Panc1 (cell line): ENCODE data around the gene PPP6R2. TPM values are rescaled to one million over a fixed set of nuclear protein-coding genes. Genes with fewer than 3 reads are reported as not detected.

Experiments used
- ATAC-seq: fragments of 200-7000 bp; cut with Tn5 transposase; 2 replicates; pipeline ENCODE4 v1.9.1; 2020; ENCODE audit warnings: mild to moderate bottlenecking, moderate library complexity
- BruUV-seq: library from RNA; stranded (reverse); fragments of 400-500 nt; replicated peaks from 2 replicates; lab custom pipeline; 2021; lab: Mats Ljungman, UMichigan
- CTCF ChIA-PET: fragments of 300-600 bp; sonication (Branson Sonifier 250); formaldehyde crosslinking; loops from one replicate; lab custom pipeline; 2022; ENCODE audit warnings: antibody characterized with exemption; lab: Charles Lee
- POLR2A ChIA-PET: fragments of 300-600 bp; sonication (Branson Sonifier 250); formaldehyde crosslinking; loops from one replicate; lab custom pipeline; 2022; ENCODE audit warnings: antibody characterized with exemption; lab: Charles Lee
- DNase-seq: peaks from one replicate; pipeline ENCODE4 v3.0.0-alpha.2; 2010; ENCODE audit warnings: low read depth, low spot score
- H3K27ac ChIP-seq: 2 replicates; pipeline ENCODE4 v1.5.1; 2011; ENCODE audit warnings: mild to moderate bottlenecking, low read length, inconsistent platforms
- H3K27me3 ChIP-seq: fragments of 200-500 bp; sonication (Bioruptor generic); 2 replicates; pipeline ENCODE4 v1.6.0; 2014; ENCODE audit warnings: low read length, inconsistent platforms; ENCODE audit not compliant: control insufficient read depth, insufficient read depth
- H3K36me3 ChIP-seq: fragments of 200-500 bp; sonication (Bioruptor generic); 2 replicates; pipeline ENCODE4 v1.5.1; 2014; ENCODE audit warnings: inconsistent platforms, mild to moderate bottlenecking, low read length, moderate library complexity; ENCODE audit not compliant: control insufficient read depth, insufficient read depth
- H3K4me1 ChIP-seq: 2 replicates; pipeline ENCODE4 v1.5.1; 2011; ENCODE audit warnings: inconsistent platforms, mild to moderate bottlenecking, low read length, moderate library complexity; ENCODE audit not compliant: control insufficient read depth, insufficient read depth
- H3K4me3 ChIP-seq, 2 experiments: 2 replicates each; pipeline ENCODE4 v1.5.1; 2011 to 2012; ENCODE audit warnings: low read depth in 2 of 2, low read length in 2 of 2, mild to moderate bottlenecking in 2 of 2, inconsistent platforms in 1 of 2, moderate library complexity in 1 of 2
- H3K9me3 ChIP-seq: fragments of 200-500 bp; sonication (Bioruptor generic); 2 replicates; pipeline ENCODE4 v1.5.1; 2014; ENCODE audit warnings: low read depth, mild to moderate bottlenecking, inconsistent platforms, low read length, moderate library complexity; ENCODE audit not compliant: control insufficient read depth, insufficient read depth
- CTCF ChIP-seq: fragments of 450-650 bp; IDR thresholded peaks from 2 replicates; pipeline ENCODE4 v1.5.1; 2017; ENCODE audit warnings: mild to moderate bottlenecking
- POLR2AphosphoS5 ChIP-seq: IDR thresholded peaks from 2 replicates; pipeline ENCODE4 v1.6.1; 2012; ENCODE audit warnings: mild to moderate bottlenecking, low read depth, low read length, moderate library complexity
- REST ChIP-seq, 2 experiments: IDR thresholded peaks; 2 replicates each; pipeline ENCODE4 v1.6.1; 2011 to 2012; ENCODE audit warnings: low read depth in 2 of 2, control low read depth in 1 of 2, low read length in 1 of 2, mild to moderate bottlenecking in 1 of 2, moderate library complexity in 1 of 2; ENCODE audit not compliant: insufficient read depth in 1 of 2
- SIN3A ChIP-seq: IDR thresholded peaks from 2 replicates; pipeline ENCODE4 v1.6.1; 2012; ENCODE audit warnings: low read depth, mild to moderate bottlenecking, low read length, moderate library complexity, borderline replicate concordance; ENCODE audit not compliant: insufficient read depth
- TCF7L2 ChIP-seq: IDR thresholded peaks from 2 replicates; pipeline ENCODE4 v1.6.1; 2011; ENCODE audit warnings: mild to moderate bottlenecking, low read depth, low read length, inconsistent platforms
- in situ Hi-C: cut with HindIII; loops from 2 replicates; pipeline ENCODE4 v1.10.0; 2016; ENCODE audit warnings: low sequenced_read_pairs, low pct_unique_long_range_greater_than_20kb
- intact Hi-C: fragments of 100-400 bp; cut with micrococcal nuclease; formaldehyde crosslinking; loops from one replicate; pipeline ENCODE4 v1.10.0; 2022; ENCODE audit not compliant: unreplicated experiment
- total RNA-seq: library from RNA; stranded (reverse); gene quantifications from one replicate; pipeline ENCODE4 v1.2.1, GENCODE V29; 2021; ENCODE audit not compliant: unreplicated experiment

PPP6R2 gene
- total RNA-seq, 1 experiment from 2014 or later: 52.8 TPM

GRCh38 chr22:50476868-50477267, 133.7 kb downstream of the PPP6R2 start:
- ATAC-seq (no peak), DNase-seq (no peak)
- ChIA-PET CTCF (no interaction called here), POLR2A (no interaction called here)
- in situ Hi-C loops: no loop called here
- no peaks in the 10 kb centered on the region for H3K27me3 ChIP-seq
- H3K27ac ChIP-seq: no peak overlapping the region
- H3K4me3 ChIP-seq: no peak overlapping the region
- no peak for TF ChIP-seq TCF7L2
- no peak for TF ChIP-seq SIN3A
- no peak for TF ChIP-seq POLR2AphosphoS5
- no peak for TF ChIP-seq REST (IDR thresholded peaks at IDR 0.05; ENCODE audit: insufficient read depth in 1 of 2, low read depth in 2 of 2, low read length in 1 of 2)
- no peak for TF ChIP-seq CTCF
- peaks cover 4% of the 10 kb centered on the region for H3K4me1 ChIP-seq
- intact Hi-C loops: no loop called here
- H3K9me3 ChIP-seq: no peaks in the 10 kb centered on the region
- no peaks in the 10 kb centered on the region; the same call in 1 of the 2 replicates for H3K36me3 ChIP-seq
- BruUV-seq: no TSS peak

GRCh38 chr22:50477923-50478322, 134.8 kb downstream of the PPP6R2 start:
- ChIA-PET POLR2A (no interaction called here), CTCF (interaction anchor here (0.7 kb wide), 2 partner anchors 19 to 556 kb away, joined by 3 to 4 read pairs; no protein-coding TSS in a partner anchor)
- ATAC-seq: no peak
- H3K27ac ChIP-seq: no peak overlapping the region
- TF ChIP-seq SIN3A (no peak), TCF7L2 (no peak), POLR2AphosphoS5 (no peak), CTCF (no peak), REST (IDR thresholded peaks at IDR 0.05; ENCODE audit: insufficient read depth in 1 of 2, low read depth in 2 of 2, low read length in 1 of 2) (no peak)
- H3K9me3 ChIP-seq: no peaks in the 10 kb centered on the region
- H3K36me3 ChIP-seq: no peaks in the 10 kb centered on the region; the same call in 1 of the 2 replicates
- no peak for DNase-seq
- no TSS peak for BruUV-seq
- no peaks in the 10 kb centered on the region for H3K27me3 ChIP-seq
- no peak overlapping the region for H3K4me3 ChIP-seq
- intact Hi-C loops (no loop called here), in situ Hi-C loops (no loop called here)
- peaks cover 4% of the 10 kb centered on the region for H3K4me1 ChIP-seq
